GM21825 (cell line): ENCODE measurements around the gene ATG2B.
"Not testable (repeated sequence)": the region's sequence is repeated elsewhere in the genome, so short reads cannot be mapped to it uniquely, and the experiment has no call there.

Source experiments
- ATAC-seq: cut with Tn5 transposase; IDR thresholded peaks from one replicate; pipeline ENCODE4 v1.9.1; 2021; ENCODE audit warnings: mild to moderate bottlenecking, moderate library complexity; ENCODE audit not compliant: unreplicated experiment

ATG2B gene

GRCh38 chr14:96376093-96376492 is 13.0 kb upstream of the ATG2B start:
- no peak for ATAC-seq

- no peak for ATAC-seq
Measured at GRCh38 chr14:96373538-96373937, 10.4 kb upstream of the ATG2B start.

- no peak for ATAC-seq
Measured at GRCh38 chr14:96370528-96370927, 7.4 kb upstream of the ATG2B start.

- no peak for ATAC-seq
Measured at GRCh38 chr14:96368534-96368933, 5.4 kb upstream of the ATG2B start.

GRCh38 chr14:96364962-96365361 is 1.8 kb upstream of the ATG2B start:
- no peak for ATAC-seq

- no peak for ATAC-seq
Measured at GRCh38 chr14:96363751-96364336, 703 bp upstream of the ATG2B start.

GRCh38 chr14:96362071-96362964 is 823 bp downstream of the ATG2B start:
- peak; percentile 17 for ATAC-seq

- ATAC-seq, result no peak
Measured at GRCh38 chr14:96359959-96360358, 3.2 kb downstream of the ATG2B start.

- no peak for ATAC-seq
Measured at GRCh38 chr14:96357216-96357615, 5.9 kb downstream of the ATG2B start.

- ATAC-seq, result no peak
Measured at GRCh38 chr14:96354246-96354645, 8.9 kb downstream of the ATG2B start.

GRCh38 chr14:96352708-96353107 is 10.4 kb downstream of the ATG2B start:
- ATAC-seq, result no peak

- ATAC-seq, result no peak
Measured at GRCh38 chr14:96351986-96352385, 11.2 kb downstream of the ATG2B start.

GRCh38 chr14:96349286-96350075 is 13.7 kb downstream of the ATG2B start:
- no peak for ATAC-seq

GRCh38 chr14:96347957-96348356 is 15.2 kb downstream of the ATG2B start:
- ATAC-seq, result not testable (repeated sequence)

GRCh38 chr14:96345669-96346068 is 17.5 kb downstream of the ATG2B start:
- ATAC-seq, result no peak

- ATAC-seq, result no peak
Measured at GRCh38 chr14:96341323-96341722, 21.8 kb downstream of the ATG2B start.

GRCh38 chr14:96338551-96338950 is 24.6 kb downstream of the ATG2B start:
- ATAC-seq, result no peak

GRCh38 chr14:96324219-96324618 is 38.9 kb downstream of the ATG2B start:
- ATAC-seq, result no peak

- no peak for ATAC-seq
Measured at GRCh38 chr14:96320605-96321004, 42.5 kb downstream of the ATG2B start.

GRCh38 chr14:96318836-96319235 is 44.3 kb downstream of the ATG2B start:
- no peak for ATAC-seq

- no peak for ATAC-seq
Measured at GRCh38 chr14:96316087-96316486, 47.1 kb downstream of the ATG2B start.

- no peak for ATAC-seq
Measured at GRCh38 chr14:96310906-96311305, 52.2 kb downstream of the ATG2B start.
